T-helper 1 cell treated with Interleukin-12 subunit alpha and Interleukin-12 subunit beta and Interleukin-4 antibody, amounts not matched to agents 30 μg/mL and 1 μg/mL, for 36 hours (primary cell): ENCODE data around the gene TTBK2.
A peak's percentile ranks its signal among the peaks of the same experiment; 100 is the strongest.
"Not testable (repeated sequence)": the region's sequence is repeated elsewhere in the genome, so short reads cannot be mapped to it uniquely, and the experiment has no call there.

Source experiments
- H3K27ac Mint-ChIP-seq: one replicate; pipeline ENCODE4 v1.8.0; 2021; ENCODE audit warnings: mild to moderate bottlenecking, mixed read lengths
- H3K27me3 Mint-ChIP-seq: one replicate; pipeline ENCODE4 v1.8.0; 2021; ENCODE audit warnings: low read depth, mixed read lengths
- H3K36me3 Mint-ChIP-seq: one replicate; pipeline ENCODE4 v1.8.0; 2021; ENCODE audit warnings: low read depth, mixed read lengths
- H3K4me1 Mint-ChIP-seq: one replicate; pipeline ENCODE4 v1.8.0; 2021; ENCODE audit warnings: low read depth, mixed read lengths
- H3K4me3 Mint-ChIP-seq: one replicate; pipeline ENCODE4 v1.8.0; 2021; ENCODE audit warnings: mild to moderate bottlenecking, moderate library complexity, mixed read lengths
- H3K9me3 Mint-ChIP-seq: one replicate; pipeline ENCODE4 v1.8.0; 2021; ENCODE audit warnings: mixed read lengths

The TTBK2 gene

DNA sequence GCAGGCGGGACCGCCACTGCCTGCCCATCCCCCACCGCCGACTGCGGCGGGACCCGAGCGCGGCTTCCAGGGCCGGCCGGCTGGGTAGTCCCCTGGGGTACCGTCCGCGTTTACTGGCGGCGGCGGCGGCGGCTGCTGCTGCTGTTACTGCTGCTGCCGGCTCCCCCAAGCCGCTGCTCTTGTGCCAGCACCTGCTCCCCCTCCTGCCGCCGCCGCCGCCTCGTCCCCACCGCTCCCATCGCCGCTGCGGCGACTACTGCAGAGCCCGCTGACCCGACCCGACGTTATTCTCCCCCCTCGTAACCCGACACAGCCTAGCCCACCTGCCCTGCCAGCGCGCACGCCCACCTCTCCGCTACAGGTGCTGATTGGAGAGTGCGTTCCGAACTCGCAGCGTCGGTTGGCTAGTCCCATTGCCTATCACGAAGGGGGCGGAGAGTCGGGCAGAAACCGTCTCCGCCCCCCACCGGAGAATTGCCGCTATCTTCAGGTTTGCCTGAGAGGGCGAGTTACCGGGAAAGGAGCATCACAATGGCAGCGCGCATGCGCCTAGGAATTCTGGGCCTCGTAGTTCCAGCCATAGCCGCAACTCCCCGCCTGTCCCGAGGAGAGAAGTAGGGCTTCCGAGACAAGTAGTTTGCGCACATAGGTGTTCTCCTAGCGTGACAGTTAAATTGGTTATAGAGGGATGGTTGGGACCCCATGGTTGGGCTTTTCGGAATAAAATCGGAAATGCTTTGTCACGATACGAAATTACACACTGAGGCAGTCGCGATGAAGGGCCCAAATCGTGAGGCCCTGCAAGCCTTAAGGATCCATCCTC, at the start of gene TTBK2:
Gene TTBK2 (minus strand): TSS at position 260 of the 823 bp plus-strand sequence. CDS start 42,161 bp downstream, outside the sequence.
- H3K4me3 Mint-ChIP-seq, result peak within 1 kb of the TSS; percentile 97
- peak within 1 kb of the TSS; percentile 92 for H3K27ac Mint-ChIP-seq
- no peaks in the 10 kb centered on the region for H3K9me3 Mint-ChIP-seq
- H3K4me1 Mint-ChIP-seq, result peaks cover 26% of the 10 kb centered on the region
- H3K27me3 Mint-ChIP-seq, result no peaks in the 10 kb centered on the region
- no peaks in the 10 kb centered on the region for H3K36me3 Mint-ChIP-seq

DNA sequence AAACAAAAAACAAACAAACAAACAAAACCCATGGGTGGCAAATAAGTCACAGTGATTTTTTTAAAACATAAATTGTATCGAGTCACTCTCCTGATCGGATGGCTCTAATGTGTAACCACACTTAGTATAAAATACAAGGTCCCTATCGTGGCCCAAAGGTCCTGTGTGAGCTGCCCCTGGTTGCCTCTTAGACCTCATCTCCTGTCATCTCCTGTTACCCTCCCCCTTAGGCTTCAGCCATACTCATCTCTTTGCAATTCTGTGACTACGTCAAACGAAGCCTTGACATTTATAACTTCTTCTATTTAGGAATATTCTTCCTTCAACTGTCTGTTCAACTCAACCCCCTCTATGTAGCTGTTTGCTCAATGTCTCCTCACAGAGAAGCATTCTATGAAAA, 43.9 kb upstream of the TTBK2 start:
- Mint-ChIP-seq H3K4me1 (peaks cover 3% of the 10 kb centered on the region), H3K4me3 (no peak overlapping the region), H3K9me3 (no peaks in the 10 kb centered on the region), H3K27ac (no peak overlapping the region), H3K27me3 (no peaks in the 10 kb centered on the region), H3K36me3 (peaks cover 51% of the 10 kb centered on the region)

- Mint-ChIP-seq H3K27ac (no peak overlapping the region), H3K4me1 (no peaks in the 10 kb centered on the region), H3K27me3 (no peaks in the 10 kb centered on the region), H3K36me3 (peaks cover 51% of the 10 kb centered on the region), H3K9me3 (no peaks in the 10 kb centered on the region), H3K4me3 (no peak overlapping the region)
Observed at GRCh38 chr15:42955518-42955917, 34.9 kb upstream of the TTBK2 start.

- no peaks in the 10 kb centered on the region for H3K4me1 Mint-ChIP-seq
- no peaks in the 10 kb centered on the region for H3K27me3 Mint-ChIP-seq
- H3K27ac Mint-ChIP-seq, result no peak overlapping the region
- peaks cover 49% of the 10 kb centered on the region for H3K36me3 Mint-ChIP-seq
- no peak overlapping the region for H3K4me3 Mint-ChIP-seq
- no peaks in the 10 kb centered on the region for H3K9me3 Mint-ChIP-seq
Observed at GRCh38 chr15:42954291-42954690, 33.7 kb upstream of the TTBK2 start.

- not testable (repeated sequence) for H3K27me3 Mint-ChIP-seq, H3K4me3 Mint-ChIP-seq, H3K9me3 Mint-ChIP-seq, H3K4me1 Mint-ChIP-seq, H3K27ac Mint-ChIP-seq
- H3K36me3 Mint-ChIP-seq, result peaks cover 38% of the 10 kb centered on the region
Observed at GRCh38 chr15:42948898-42949297, 28.3 kb upstream of the TTBK2 start.

DNA sequence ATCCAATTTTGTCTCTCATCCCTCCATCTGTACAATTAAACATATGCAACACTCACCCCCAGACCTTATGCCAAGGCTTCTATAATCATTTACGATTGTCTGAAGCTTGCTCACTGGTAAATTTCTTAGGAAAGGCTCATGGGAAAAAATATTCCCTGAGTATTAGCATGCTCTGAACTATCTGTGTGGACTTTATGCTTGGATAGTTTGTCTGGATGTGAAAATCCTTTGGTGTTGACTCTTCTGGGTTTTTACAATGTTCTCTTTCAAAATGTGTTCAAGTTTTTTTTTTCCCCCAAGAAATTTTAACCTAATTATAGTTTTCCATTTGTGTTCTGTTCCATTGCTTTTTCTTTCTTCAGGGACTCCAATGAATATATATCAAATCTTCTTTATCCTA, 19.9 kb upstream of the TTBK2 start:
- Mint-ChIP-seq H3K27ac (no peak overlapping the region), H3K9me3 (no peaks in the 10 kb centered on the region), H3K27me3 (no peaks in the 10 kb centered on the region), H3K4me1 (peaks cover 2% of the 10 kb centered on the region), H3K36me3 (peaks cover 6% of the 10 kb centered on the region), H3K4me3 (no peak overlapping the region)

GRCh38 chr15:42939841-42940240, 19.3 kb upstream of the TTBK2 start:
- Mint-ChIP-seq H3K9me3 (no peaks in the 10 kb centered on the region), H3K36me3 (peaks cover 4% of the 10 kb centered on the region), H3K27me3 (no peaks in the 10 kb centered on the region), H3K4me3 (no peak overlapping the region), H3K27ac (no peak overlapping the region), H3K4me1 (no peaks in the 10 kb centered on the region)

- Mint-ChIP-seq H3K9me3 (no peaks in the 10 kb centered on the region), H3K4me3 (no peak overlapping the region), H3K36me3 (no peaks in the 10 kb centered on the region), H3K27me3 (peaks cover 5% of the 10 kb centered on the region), H3K4me1 (no peaks in the 10 kb centered on the region), H3K27ac (no peak overlapping the region)
Observed at GRCh38 chr15:42937143-42937542, 16.6 kb upstream of the TTBK2 start.

DNA sequence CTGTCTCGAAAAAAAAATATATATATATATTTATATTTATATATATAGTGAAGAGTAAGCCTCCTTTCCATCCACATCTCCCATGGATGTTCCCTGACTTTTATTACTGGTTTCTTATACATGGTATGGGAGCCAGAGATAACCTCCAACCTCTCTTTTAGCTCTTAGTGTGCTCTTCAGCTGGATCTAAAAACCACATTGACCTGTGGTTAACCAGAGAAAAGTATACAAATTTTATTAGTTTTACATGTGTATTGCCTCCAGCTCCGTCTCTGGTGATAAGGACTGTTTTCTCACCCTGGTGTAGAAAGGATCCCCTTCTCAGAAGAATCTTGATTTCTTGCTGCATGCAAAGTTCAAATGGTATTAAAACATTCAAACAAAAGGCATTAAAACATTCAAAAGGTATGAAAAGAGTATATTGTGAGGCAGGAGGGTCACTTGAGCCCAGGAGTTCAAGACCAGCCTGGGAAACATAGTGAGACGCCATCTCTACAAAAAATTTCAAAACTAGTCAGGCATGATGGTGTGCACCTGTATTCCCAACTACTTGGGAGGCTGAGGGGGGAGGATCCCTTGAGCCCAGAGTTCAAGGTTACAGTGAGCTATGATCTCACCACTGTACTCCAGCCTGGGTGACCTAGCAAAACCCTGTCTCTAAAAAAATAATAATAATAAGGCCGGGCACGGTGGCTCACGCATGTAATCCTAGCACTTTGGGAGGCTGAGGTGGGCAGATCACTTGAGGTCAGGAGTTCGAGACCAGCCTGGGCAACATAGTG, 13.5 kb upstream of the TTBK2 start:
- Mint-ChIP-seq H3K9me3 (no peaks in the 10 kb centered on the region), H3K27ac (no peak overlapping the region), H3K4me1 (no peaks in the 10 kb centered on the region), H3K36me3 (no peaks in the 10 kb centered on the region), H3K4me3 (no peak overlapping the region), H3K27me3 (peaks cover 6% of the 10 kb centered on the region)

DNA sequence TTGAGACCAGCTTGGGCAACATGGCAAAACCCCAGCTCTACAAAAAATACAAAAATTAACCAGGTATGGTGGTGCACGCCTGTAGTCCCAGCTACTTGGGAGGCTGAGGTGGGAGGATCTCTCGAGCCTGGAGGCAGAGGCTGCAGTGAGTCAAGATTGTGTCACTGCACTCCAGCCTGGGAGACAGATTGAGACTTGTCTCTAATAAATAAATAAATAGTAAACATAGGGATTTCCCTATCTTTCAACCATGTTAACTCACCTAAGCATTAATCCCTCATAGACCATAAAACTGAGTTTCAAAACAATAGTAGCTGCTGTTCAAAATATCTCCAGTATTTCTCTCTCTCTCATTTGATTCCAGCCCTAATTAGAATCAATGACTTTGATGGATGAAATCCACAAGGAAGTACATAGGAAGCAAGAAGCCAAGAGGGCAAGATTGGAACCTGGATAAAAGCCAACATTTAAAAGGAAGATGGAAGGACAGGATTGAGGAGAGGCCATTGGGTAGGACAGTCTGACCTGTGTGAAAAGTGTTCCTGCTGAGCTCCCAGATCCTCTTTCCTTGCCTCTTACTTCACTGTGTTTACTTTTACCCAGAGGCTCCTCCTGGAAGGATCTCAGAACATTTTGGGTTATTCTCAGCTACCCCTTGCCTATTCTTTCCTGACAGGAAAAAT, 12.4 kb upstream of the TTBK2 start:
- peak overlapping the region; percentile 22 for H3K27ac Mint-ChIP-seq
- no peaks in the 10 kb centered on the region for H3K4me1 Mint-ChIP-seq
- H3K36me3 Mint-ChIP-seq, result no peaks in the 10 kb centered on the region
- peaks cover 6% of the 10 kb centered on the region for H3K27me3 Mint-ChIP-seq
- H3K9me3 Mint-ChIP-seq, result no peaks in the 10 kb centered on the region
- H3K4me3 Mint-ChIP-seq, result no peak overlapping the region

DNA sequence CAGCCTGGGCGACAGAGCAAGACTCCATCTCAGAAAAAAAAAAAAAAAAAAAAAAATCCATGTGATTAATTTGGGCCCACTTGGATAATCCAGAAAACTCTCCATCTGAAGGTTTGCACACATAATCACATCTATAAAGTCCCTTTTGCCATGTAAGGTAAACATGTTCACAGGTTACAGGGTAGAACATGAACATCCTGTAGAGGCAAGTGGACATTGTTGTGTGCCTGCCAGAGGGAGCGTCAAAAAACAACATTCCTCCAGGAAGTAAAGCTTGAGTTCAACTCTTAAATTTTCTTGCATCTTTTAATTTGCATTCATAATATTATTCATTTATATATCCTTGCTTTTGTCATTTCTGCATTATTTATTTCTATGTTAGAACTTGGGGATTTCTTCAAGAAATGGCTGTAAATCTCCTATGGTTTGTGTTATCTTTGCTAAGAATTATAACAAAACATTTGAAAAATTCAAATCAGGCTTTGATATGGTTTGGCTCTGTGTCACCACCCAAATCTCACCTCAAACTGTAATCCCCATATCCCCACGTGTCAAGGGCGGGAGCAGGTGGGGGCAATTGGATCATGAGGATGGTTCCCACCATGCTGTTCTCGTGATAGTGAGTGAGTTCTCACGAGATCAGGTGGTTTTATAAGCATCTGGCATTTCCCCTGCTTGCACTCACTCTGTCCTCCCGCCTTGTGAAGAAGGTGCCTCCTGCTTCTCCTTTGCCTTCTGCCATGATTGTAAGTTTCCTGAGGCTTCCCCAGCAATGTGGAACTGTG, 11.3 kb upstream of the TTBK2 start:
- H3K27ac Mint-ChIP-seq, result no peak overlapping the region
- no peaks in the 10 kb centered on the region for H3K9me3 Mint-ChIP-seq
- H3K27me3 Mint-ChIP-seq, result peaks cover 6% of the 10 kb centered on the region
- H3K36me3 Mint-ChIP-seq, result no peaks in the 10 kb centered on the region
- H3K4me3 Mint-ChIP-seq, result no peak overlapping the region
- H3K4me1 Mint-ChIP-seq, result no peaks in the 10 kb centered on the region

- H3K4me3 Mint-ChIP-seq, result no peak overlapping the region
- no peaks in the 10 kb centered on the region for H3K36me3 Mint-ChIP-seq
- no peaks in the 10 kb centered on the region for H3K4me1 Mint-ChIP-seq
- no peak overlapping the region for H3K27ac Mint-ChIP-seq
- peaks cover 6% of the 10 kb centered on the region for H3K27me3 Mint-ChIP-seq
- no peaks in the 10 kb centered on the region for H3K9me3 Mint-ChIP-seq
Observed at GRCh38 chr15:42929306-42929848, 8.8 kb upstream of the TTBK2 start.

GRCh38 chr15:42921342-42921731, 759 bp upstream of the TTBK2 start:
- H3K9me3 Mint-ChIP-seq, result no peaks in the 10 kb centered on the region
- H3K27ac Mint-ChIP-seq, result peak overlapping the region; percentile 92
- H3K27me3 Mint-ChIP-seq, result no peaks in the 10 kb centered on the region
- peak overlapping the region; percentile 97 for H3K4me3 Mint-ChIP-seq
- H3K4me1 Mint-ChIP-seq, result peaks cover 23% of the 10 kb centered on the region
- H3K36me3 Mint-ChIP-seq, result no peaks in the 10 kb centered on the region
